Smooth muscle cell (in vitro differentiated cells): Measurements from ENCODE around the gene ADGRG1. TPM values are rescaled to one million over a fixed set of nuclear protein-coding genes. Genes with fewer than 3 reads are reported as not detected.
"Not testable (repeated sequence)": the region's sequence is repeated elsewhere in the genome, so short reads cannot be mapped to it uniquely, and the experiment has no call there.

ENCODE experiments used
- DNase-seq: peaks from one replicate; lab custom pipeline; 2025; ENCODE audit not compliant: unreplicated experiment; lab: John Stamatoyannopoulos, UW
- H2AFZ ChIP-seq: fragments of 200-600 bp; sonication (generic); 2 replicates; pipeline ENCODE4 v1.6.0; 2016; ENCODE audit warnings: antibody characterized with exemption, low read depth, mild to moderate bottlenecking
- H3F3A ChIP-seq: fragments of 200-600 bp; sonication (generic); 2 replicates; pipeline ENCODE4 v1.6.0; 2017; ENCODE audit warnings: antibody characterized with exemption, low read depth
- H3K27ac ChIP-seq: fragments of 200-600 bp; sonication (generic); 2 replicates; pipeline ENCODE4 v1.5.1; 2016; ENCODE audit warnings: low read depth, mild to moderate bottlenecking
- H3K27me3 ChIP-seq: fragments of 200-600 bp; sonication (generic); 2 replicates; pipeline ENCODE4 v1.6.1; 2016; ENCODE audit warnings: low read depth, mild to moderate bottlenecking
- H3K36me3 ChIP-seq: fragments of 200-600 bp; sonication (generic); 2 replicates; pipeline ENCODE4 v1.5.1; 2016; ENCODE audit warnings: low read depth
- H3K4me1 ChIP-seq: fragments of 200-600 bp; sonication (generic); 2 replicates; pipeline ENCODE4 v1.5.1; 2016; ENCODE audit warnings: low read depth
- H3K4me2 ChIP-seq: fragments of 200-600 bp; sonication (generic); 2 replicates; pipeline ENCODE4 v1.6.0; 2016; ENCODE audit warnings: mild to moderate bottlenecking
- H3K4me3 ChIP-seq: fragments of 200-600 bp; sonication (generic); 2 replicates; pipeline ENCODE4 v1.5.1; 2016; ENCODE audit warnings: mild to moderate bottlenecking
- H3K79me2 ChIP-seq: fragments of 200-600 bp; sonication (generic); 2 replicates; pipeline ENCODE4 v1.6.0; 2016; ENCODE audit warnings: low read depth, mild to moderate bottlenecking
- H3K9ac ChIP-seq: fragments of 200-600 bp; sonication (generic); 2 replicates; pipeline ENCODE4 v1.6.0; 2016; ENCODE audit warnings: low read depth
- H3K9me3 ChIP-seq: fragments of 200-600 bp; sonication (generic); replicated peaks from 2 replicates; pipeline ENCODE4 v1.5.1; 2016; ENCODE audit warnings: low read depth
- H4K20me1 ChIP-seq: fragments of 200-600 bp; sonication (generic); 2 replicates; pipeline ENCODE4 v1.6.0; 2016; ENCODE audit warnings: low read depth
- CTCF ChIP-seq: fragments of 200-600 bp; sonication (generic); IDR thresholded peaks from 2 replicates; pipeline ENCODE4 v1.5.1; 2017; ENCODE audit warnings: borderline replicate concordance, mild to moderate bottlenecking, antibody characterized with exemption; ENCODE audit not compliant: insufficient read depth, poor library complexity, severe bottlenecking
- WGBS: methylation state at CpG from one replicate; pipeline ENCODE4 v1.1.7; 2016; ENCODE audit warnings: low lambda C conversion rate; 5-methylcytosine and 5-hydroxymethylcytosine counted together
- polyA plus RNA-seq: library from polyadenylated mRNA; unstranded; fragments of >200 nt; fragmentation: Nextera tagmentation; extraction: Ambion mirVana; gene quantifications from 2 replicates; pipeline ENCODE4 v1.2.1, GENCODE V29; 2016
- total RNA-seq: library from RNA; depleted of rRNA; stranded (reverse); fragments of >200 nt; gene quantifications from 2 replicates; pipeline ENCODE4 v1.2.3, GENCODE V29; 2014

ADGRG1 gene
- total and polyA plus RNA-seq, 2 experiments from 2014 or later = 15.3 to 32.0 TPM

- Histone ChIP-seq H4K20me1 (no peaks in the 10 kb centered on the region), H3K27ac (no peak overlapping the region), H3K4me2 (no peak overlapping the region), H3K27me3 (no peaks in the 10 kb centered on the region), H3K36me3 (no peaks in the 10 kb centered on the region), H3K79me2 (no peaks in the 10 kb centered on the region), H3K4me1 (no peaks in the 10 kb centered on the region), H2AFZ (no peak overlapping the region), H3K9me3 (no peaks in the 10 kb centered on the region), H3K9ac (no peak overlapping the region), H3K4me3 (no peak overlapping the region), H3F3A (no peaks in the 10 kb centered on the region)
- TF ChIP-seq CTCF = no peak
- no peak for DNase-seq
- WGBS = 91% methylated on average over 3 of the region's 3 CpGs
Observed at GRCh38 chr16:57711993-57712392, 83.6 kb downstream of the ADGRG1 start.

- H3F3A ChIP-seq, H3K9ac ChIP-seq, H3K9me3 ChIP-seq, H2AFZ ChIP-seq, H4K20me1 ChIP-seq, H3K4me1 ChIP-seq, H3K36me3 ChIP-seq, H3K4me3 ChIP-seq, H3K79me2 ChIP-seq, H3K27ac ChIP-seq, DNase-seq, H3K27me3 ChIP-seq, H3K4me2 ChIP-seq: not testable (repeated sequence)
- WGBS = 86% methylated on average over 6 of the region's 6 CpGs
Observed at GRCh38 chr16:57712569-57712968, 84.1 kb downstream of the ADGRG1 start.

GRCh38 chr16:57713596-57713995 is 85.2 kb downstream of the ADGRG1 start:
- Histone ChIP-seq H3K4me1 (no peaks in the 10 kb centered on the region), H2AFZ (no peak overlapping the region), H3K4me2 (no peak overlapping the region), H3K27ac (no peak overlapping the region), H4K20me1 (no peaks in the 10 kb centered on the region), H3F3A (no peaks in the 10 kb centered on the region), H3K36me3 (no peaks in the 10 kb centered on the region), H3K27me3 (no peaks in the 10 kb centered on the region), H3K79me2 (no peaks in the 10 kb centered on the region), H3K9ac (no peak overlapping the region), H3K4me3 (no peak overlapping the region), H3K9me3 (no peaks in the 10 kb centered on the region)
- 92% methylated on average over 8 of the region's 8 CpGs for WGBS
- DNase-seq = no peak
- no peak for TF ChIP-seq CTCF

- H4K20me1 ChIP-seq = no peaks in the 10 kb centered on the region
- H2AFZ ChIP-seq = no peak overlapping the region
- H3K27ac ChIP-seq = no peak overlapping the region
- no peaks in the 10 kb centered on the region for H3K79me2 ChIP-seq
- no peaks in the 10 kb centered on the region for H3K27me3 ChIP-seq
- no peak for TF ChIP-seq CTCF
- no peak overlapping the region for H3K9ac ChIP-seq
- H3F3A ChIP-seq = no peaks in the 10 kb centered on the region
- H3K4me3 ChIP-seq = no peak overlapping the region
- H3K9me3 ChIP-seq = no peaks in the 10 kb centered on the region
- H3K4me1 ChIP-seq = no peaks in the 10 kb centered on the region
- no peak for DNase-seq
- no peak overlapping the region for H3K4me2 ChIP-seq
- WGBS = 87% methylated on average over 6 of the region's 6 CpGs
- H3K36me3 ChIP-seq = no peaks in the 10 kb centered on the region
Observed at GRCh38 chr16:57714047-57714446, 85.6 kb downstream of the ADGRG1 start.

Other genes with a start within 250 kb of the ADGRG1 start
- gene CCL17, start 223.9 kb upstream of the ADGRG1 start, total RNA-seq = not detected in 2 replicates
- gene CCL17, start 223.9 kb upstream of the ADGRG1 start, polyA plus RNA-seq = not detected in 2 replicates
- gene CIAPIN1, start 181.2 kb upstream of the ADGRG1 start, total RNA-seq = 36.6 and 39.5 TPM in 2 replicates
- 58.1 and 67.4 TPM in 2 replicates for gene CIAPIN1, start 181.2 kb upstream of the ADGRG1 start, polyA plus RNA-seq
- 34.7 and 38.1 TPM in 2 replicates for gene COQ9, start 181.2 kb upstream of the ADGRG1 start, total RNA-seq
- 59.7 and 62.1 TPM in 2 replicates for gene COQ9, start 181.2 kb upstream of the ADGRG1 start, polyA plus RNA-seq
- gene POLR2C, start 166.0 kb upstream of the ADGRG1 start, total RNA-seq = 60.9 and 90.0 TPM in 2 replicates
- 58.0 and 67.3 TPM in 2 replicates for gene POLR2C, start 166.0 kb upstream of the ADGRG1 start, polyA plus RNA-seq
- 36.5 and 43.5 TPM in 2 replicates for gene DOK4, start 142.1 kb upstream of the ADGRG1 start, total RNA-seq
- gene DOK4, start 142.1 kb upstream of the ADGRG1 start, polyA plus RNA-seq = 73.6 and 95.6 TPM in 2 replicates
- 10.8 and 13.4 TPM in 2 replicates for gene CCDC102A, start 92.1 kb upstream of the ADGRG1 start, total RNA-seq
- 21.9 and 25.3 TPM in 2 replicates for gene CCDC102A, start 92.1 kb upstream of the ADGRG1 start, polyA plus RNA-seq
- not detected in 2 replicates for gene ADGRG5, start 86.0 kb upstream of the ADGRG1 start, total RNA-seq
- gene ADGRG5, start 86.0 kb upstream of the ADGRG1 start, polyA plus RNA-seq = not detected in 2 replicates
- 0.13 TPM in 1 of 2 replicates, not detected in the other for gene ADGRG3, start 39.7 kb downstream of the ADGRG1 start, total RNA-seq
- not detected in 2 replicates for gene ADGRG3, start 39.7 kb downstream of the ADGRG1 start, polyA plus RNA-seq
- 0.94 TPM in 1 of 2 replicates, not detected in the other for gene DRC7, start 66.2 kb downstream of the ADGRG1 start, total RNA-seq
- not detected in 2 replicates for gene DRC7, start 66.2 kb downstream of the ADGRG1 start, polyA plus RNA-seq
- gene KATNB1, start 107.1 kb downstream of the ADGRG1 start, total RNA-seq = 11.9 and 15.5 TPM in 2 replicates
- 14.2 and 23.6 TPM in 2 replicates for gene KATNB1, start 107.1 kb downstream of the ADGRG1 start, polyA plus RNA-seq
- 28.0 and 30.6 TPM in 2 replicates for gene KIFC3, start 173.9 kb downstream of the ADGRG1 start, total RNA-seq
- 50.2 and 51.6 TPM in 2 replicates for gene KIFC3, start 173.9 kb downstream of the ADGRG1 start, polyA plus RNA-seq